Stomach (tissue), 4 donors: ENCODE data around the gene CEMIP.

Source experiments
- CTCF ChIP-seq, 7 experiments: fragments of 450-650 bp in 4 of 7; fragments of 200-600 bp in 3 of 7; sonication (generic) in 3 of 7; IDR thresholded peaks; one replicate each; pipeline ENCODE4 v1.5.1; 2016 to 2019; ENCODE audit warnings: antibody characterized with exemption in 7 of 7, control low read depth in 2 of 7, mild to moderate bottlenecking in 1 of 7
- EP300 ChIP-seq: sonication (generic); formaldehyde crosslinking; IDR thresholded peaks from one replicate; pipeline ENCODE4 v1.6.1; 2017; ENCODE audit warnings: antibody characterized with exemption
- POLR2A ChIP-seq, 4 donors: fragments of 450-650 bp; IDR thresholded peaks; one replicate each; pipeline ENCODE4 v1.6.1; 2016; ENCODE audit warnings: antibody characterized with exemption in 4 of 4, control low read depth in 2 of 4, mild to moderate bottlenecking in 1 of 4, moderate library complexity in 1 of 4
- POLR2AphosphoS5 ChIP-seq, 3 donors: sonication (generic); formaldehyde crosslinking; IDR thresholded peaks; one replicate each; pipeline ENCODE4 v1.6.1; 2016; ENCODE audit warnings: antibody characterized with exemption in 3 of 3

GRCh38 chr15:80890341-80891005, 111.3 kb downstream of the CEMIP start:
- TF ChIP-seq POLR2A (IDR thresholded peaks at IDR 0.05) (no peak), POLR2AphosphoS5 (IDR thresholded peaks at IDR 0.05) (no peak), CTCF (IDR thresholded peaks at IDR 0.05) (no peak), EP300 (no peak)
